Fibroblast of lung (primary cell): ENCODE measurements around the gene PDSS2.

Experiments used
- CTCF ChIP-seq, 2 donors: IDR thresholded peaks in 1 of 2; conservative IDR thresholded peaks in 1 of 2; 1 replicate in 1 of 2; 2 replicates in 1 of 2; pipeline ENCODE4 v1.5.1; 2011 to 2012; ENCODE audit warnings: low read length in 2 of 2, control low read depth in 1 of 2, inconsistent platforms in 1 of 2, low read depth in 1 of 2, mild to moderate bottlenecking in 1 of 2
- EZH2 ChIP-seq: IDR thresholded peaks from 2 replicates; pipeline ENCODE4 v1.5.1; 2012; ENCODE audit warnings: low read length, control low read depth, mild to moderate bottlenecking; ENCODE audit errors: missing control alignments

GRCh38 chr6:107128175-107128574, 331.2 kb downstream of the PDSS2 start:
- TF ChIP-seq CTCF (conservative IDR thresholded peaks at IDR 0.05 in 1 of 2, IDR thresholded peaks at IDR 0.05 in 1 of 2; ENCODE audit: low read depth in 1 of 2, low read length in 2 of 2) (no peak), EZH2 (no peak)
